ENCODE data around the gene ELOVL5.

- TF ChIP-seq CTCF (IDR thresholded peaks at IDR 0.05) (no peak), EZH2 (IDR thresholded peaks at IDR 0.05; ENCODE audit: borderline replicate concordance, insufficient read depth, low read depth, low read length, poor library complexity, severe bottlenecking) (no peak)
These were observed 29.5 kb upstream of the ELOVL5 start for GRCh38 chr6:53378208-53378607.
